DOHH2 (cell line): ENCODE results near the gene PPFIBP2.

Experiments
- H3F3A ChIP-seq: fragments of 200-600 bp; sonication (generic), shearing (Covaris generic); 2 replicates; pipeline ENCODE4 v1.6.0; 2016; ENCODE audit warnings: antibody characterized with exemption, mild to moderate bottlenecking; ENCODE audit not compliant: control insufficient read depth, insufficient read depth
- H3K27ac ChIP-seq: fragments of 200-600 bp; sonication (generic); 2 replicates; pipeline ENCODE4 v1.5.1; 2014; ENCODE audit warnings: low read depth, mild to moderate bottlenecking, low read length, moderate library complexity
- H3K27me3 ChIP-seq: fragments of 200-600 bp; sonication (generic); 2 replicates; pipeline ENCODE4 v1.6.1; 2014; ENCODE audit warnings: mild to moderate bottlenecking, low read length, mixed read lengths; ENCODE audit not compliant: control insufficient read depth
- H3K36me3 ChIP-seq: fragments of 200-600 bp; sonication (generic); 2 replicates; pipeline ENCODE4 v1.6.1; 2014; ENCODE audit warnings: mild to moderate bottlenecking, low read length, moderate library complexity, mixed read lengths; ENCODE audit not compliant: control insufficient read depth
- H3K4me1 ChIP-seq: fragments of 200-600 bp; sonication (generic); 2 replicates; pipeline ENCODE4 v1.6.1; 2014; ENCODE audit warnings: mild to moderate bottlenecking, low read length, mixed read lengths; ENCODE audit not compliant: control insufficient read depth
- H3K4me2 ChIP-seq: fragments of 200-600 bp; sonication (generic); 2 replicates; pipeline ENCODE4 v1.6.0; 2014; ENCODE audit warnings: mild to moderate bottlenecking, low read length, moderate library complexity
- H3K4me3 ChIP-seq: fragments of 200-600 bp; sonication (generic); 2 replicates; pipeline ENCODE4 v1.5.1; 2014; ENCODE audit warnings: mild to moderate bottlenecking, low read length, mixed read lengths
- H3K79me2 ChIP-seq: fragments of 200-600 bp; sonication (generic); 2 replicates; pipeline ENCODE4 v1.6.1; 2014; ENCODE audit warnings: mild to moderate bottlenecking, low read length, mixed read lengths; ENCODE audit not compliant: control insufficient read depth
- H3K9me2 ChIP-seq: fragments of 200-600 bp; sonication (generic); replicated peaks from 2 replicates; pipeline ENCODE4 v1.6.1; 2014; ENCODE audit warnings: mild to moderate bottlenecking, low read length, mixed read lengths; ENCODE audit not compliant: control insufficient read depth
- H3K9me3 ChIP-seq: fragments of 200-600 bp; sonication (generic); 2 replicates; pipeline ENCODE4 v1.6.1; 2014; ENCODE audit warnings: antibody characterized with exemption, low read length, mixed read lengths; ENCODE audit not compliant: control insufficient read depth, insufficient read depth
- H4K20me1 ChIP-seq: fragments of 200-600 bp; sonication (generic); 2 replicates; pipeline ENCODE4 v1.6.0; 2014; ENCODE audit warnings: low read depth, mild to moderate bottlenecking, antibody characterized with exemption, low read length, moderate library complexity; ENCODE audit not compliant: control insufficient read depth, insufficient read depth
- EZH2phosphoT487 ChIP-seq: fragments of 200-600 bp; sonication (generic); IDR thresholded peaks from 2 replicates; pipeline ENCODE4 v1.6.1; 2017; ENCODE audit warnings: borderline replicate concordance, mild to moderate bottlenecking, antibody characterized with exemption, low read length, moderate library complexity, mixed read lengths
- TF ChIP-seq, protein P1 (sequence below): fragments of 200-600 bp; sonication (generic); IDR thresholded peaks from one replicate; pipeline ENCODE4 v1.5.1; 2014; ENCODE audit warnings: antibody characterized with exemption, mild to moderate bottlenecking, low read depth, low read length; ENCODE audit not compliant: poor library complexity, severe bottlenecking

PPFIBP2 gene

DNA sequence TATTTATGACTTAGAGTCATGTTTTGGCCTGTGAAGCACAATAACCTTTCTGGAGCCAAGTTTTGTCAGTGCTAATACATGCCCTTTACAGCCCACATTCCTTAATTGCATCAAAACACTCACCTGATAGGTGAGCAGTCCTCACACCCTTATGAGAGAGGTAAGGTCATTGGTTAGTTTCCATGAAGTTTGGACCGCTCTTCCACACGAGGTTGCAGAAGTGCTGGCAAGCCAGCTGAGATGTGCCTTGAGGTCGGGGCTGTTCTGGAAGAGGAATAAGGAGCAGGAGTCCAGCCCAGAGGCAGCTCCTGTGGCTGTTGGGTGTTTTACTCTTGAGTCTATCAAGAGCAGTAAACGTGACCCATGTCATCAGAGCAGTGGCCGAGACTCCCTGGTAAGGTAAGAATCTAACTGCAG, 83.2 kb downstream of the PPFIBP2 start:
- peaks cover 2% of the 10 kb centered on the region; the same call in 1 of the 2 replicates for H3K4me1 ChIP-seq
- H3K79me2 ChIP-seq, result no peaks in the 10 kb centered on the region
- no peak overlapping the region for H3K4me2 ChIP-seq
- H4K20me1 ChIP-seq, result no peaks in the 10 kb centered on the region
- no peaks in the 10 kb centered on the region for H3K36me3 ChIP-seq
- H3K27ac ChIP-seq, result no peak overlapping the region
- no peak for TF ChIP-seq EZH2phosphoT487
- TF ChIP-seq, protein P1, sequence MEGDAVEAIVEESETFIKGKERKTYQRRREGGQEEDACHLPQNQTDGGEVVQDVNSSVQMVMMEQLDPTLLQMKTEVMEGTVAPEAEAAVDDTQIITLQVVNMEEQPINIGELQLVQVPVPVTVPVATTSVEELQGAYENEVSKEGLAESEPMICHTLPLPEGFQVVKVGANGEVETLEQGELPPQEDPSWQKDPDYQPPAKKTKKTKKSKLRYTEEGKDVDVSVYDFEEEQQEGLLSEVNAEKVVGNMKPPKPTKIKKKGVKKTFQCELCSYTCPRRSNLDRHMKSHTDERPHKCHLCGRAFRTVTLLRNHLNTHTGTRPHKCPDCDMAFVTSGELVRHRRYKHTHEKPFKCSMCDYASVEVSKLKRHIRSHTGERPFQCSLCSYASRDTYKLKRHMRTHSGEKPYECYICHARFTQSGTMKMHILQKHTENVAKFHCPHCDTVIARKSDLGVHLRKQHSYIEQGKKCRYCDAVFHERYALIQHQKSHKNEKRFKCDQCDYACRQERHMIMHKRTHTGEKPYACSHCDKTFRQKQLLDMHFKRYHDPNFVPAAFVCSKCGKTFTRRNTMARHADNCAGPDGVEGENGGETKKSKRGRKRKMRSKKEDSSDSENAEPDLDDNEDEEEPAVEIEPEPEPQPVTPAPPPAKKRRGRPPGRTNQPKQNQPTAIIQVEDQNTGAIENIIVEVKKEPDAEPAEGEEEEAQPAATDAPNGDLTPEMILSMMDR, result no peak
- H3K9me2 ChIP-seq, result no peaks in the 10 kb centered on the region
- no peaks in the 10 kb centered on the region for H3K9me3 ChIP-seq
- H3K4me3 ChIP-seq, result no peak overlapping the region
- no peaks in the 10 kb centered on the region for H3K27me3 ChIP-seq
- H3F3A ChIP-seq, result no peaks in the 10 kb centered on the region

GRCh38 chr11:7597620-7598019, 83.8 kb downstream of the PPFIBP2 start:
- H3K36me3 ChIP-seq, result no peaks in the 10 kb centered on the region
- no peak for TF ChIP-seq EZH2phosphoT487
- TF ChIP-seq, protein P1, result no peak
- no peak overlapping the region for H3K4me3 ChIP-seq
- H3K27ac ChIP-seq, result no peak overlapping the region
- no peaks in the 10 kb centered on the region for H4K20me1 ChIP-seq
- no peaks in the 10 kb centered on the region for H3K9me2 ChIP-seq
- H3K79me2 ChIP-seq, result no peaks in the 10 kb centered on the region
- H3K4me2 ChIP-seq, result no peak overlapping the region
- no peaks in the 10 kb centered on the region for H3K27me3 ChIP-seq
- H3K4me1 ChIP-seq, result no peaks in the 10 kb centered on the region
- no peaks in the 10 kb centered on the region for H3K9me3 ChIP-seq
- no peaks in the 10 kb centered on the region for H3F3A ChIP-seq

GRCh38 chr11:7599209-7599608, 85.4 kb downstream of the PPFIBP2 start:
- Histone ChIP-seq H3K27me3 (no peaks in the 10 kb centered on the region), H3K36me3 (no peaks in the 10 kb centered on the region), H3K79me2 (no peaks in the 10 kb centered on the region), H3K4me1 (no peaks in the 10 kb centered on the region), H3K4me2 (no peak overlapping the region), H3F3A (no peaks in the 10 kb centered on the region), H3K4me3 (no peak overlapping the region), H3K9me3 (no peaks in the 10 kb centered on the region), H4K20me1 (no peaks in the 10 kb centered on the region), H3K27ac (no peak overlapping the region), H3K9me2 (no peaks in the 10 kb centered on the region)
- no peak for TF ChIP-seq EZH2phosphoT487
- TF ChIP-seq, protein P1, result no peak
